Stimulated activated CD4-positive, alpha-beta T cell treated with anti-CD3 and anti-CD28 coated beads, Interleukin-12 subunit alpha, Interleukin-12 subunit beta, amount 100 ng/mL, for 48 hours (primary cell): Measurements from ENCODE around the gene TLCD3B.
"Not testable (repeated sequence)": the region's sequence is repeated elsewhere in the genome, so short reads cannot be mapped to it uniquely, and the experiment has no call there.

Experiments
- DNase-seq, 3 donors: peaks; one replicate each; pipeline ENCODE4 v3.0.0-alpha.2; 2020; ENCODE audit warnings: low read depth in 2 of 3, low spot score in 1 of 3

TLCD3B gene

DNA sequence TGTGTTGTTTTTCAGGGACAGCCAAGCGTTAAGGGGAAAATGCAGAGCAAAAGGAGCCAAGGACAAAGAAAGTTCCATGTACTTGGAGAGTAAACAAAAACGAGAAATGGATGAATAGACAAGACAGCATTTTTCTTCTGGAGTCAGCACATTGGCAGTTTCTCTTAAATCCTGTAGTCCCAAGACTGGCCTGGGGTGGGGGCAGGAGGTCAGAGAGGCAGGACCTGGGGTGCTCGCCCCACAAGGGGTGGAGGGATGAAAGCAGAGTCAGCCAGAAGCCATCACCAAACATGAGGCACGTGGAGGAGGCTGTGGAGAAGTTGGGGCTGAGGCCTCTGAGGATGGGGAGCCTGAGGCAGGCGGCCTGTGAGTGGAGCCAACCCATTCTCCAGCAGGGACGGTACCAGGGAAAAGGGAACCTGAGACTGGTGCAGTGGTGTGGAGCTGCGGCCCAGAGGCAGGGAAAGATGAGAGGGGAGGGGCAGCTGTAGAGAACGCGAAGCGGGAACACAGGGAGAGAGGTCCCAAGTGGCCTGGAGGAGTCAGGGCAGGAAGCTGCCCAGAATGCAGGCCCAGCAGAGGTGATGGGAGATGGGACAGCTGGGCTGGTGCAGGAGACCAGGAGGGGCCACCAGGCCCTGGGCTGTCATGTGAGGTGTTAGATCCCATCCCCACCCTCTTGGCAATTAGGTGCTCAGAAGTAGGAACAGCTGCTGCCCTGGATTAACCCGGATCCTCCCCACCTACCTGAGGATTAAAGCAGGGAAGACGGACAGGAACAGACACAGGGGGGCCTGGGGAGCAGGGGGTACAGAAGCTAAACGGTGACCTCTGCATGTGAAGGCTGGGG is 3.3 kb downstream of the TLCD3B start:
- DNase-seq: no peak

DNA sequence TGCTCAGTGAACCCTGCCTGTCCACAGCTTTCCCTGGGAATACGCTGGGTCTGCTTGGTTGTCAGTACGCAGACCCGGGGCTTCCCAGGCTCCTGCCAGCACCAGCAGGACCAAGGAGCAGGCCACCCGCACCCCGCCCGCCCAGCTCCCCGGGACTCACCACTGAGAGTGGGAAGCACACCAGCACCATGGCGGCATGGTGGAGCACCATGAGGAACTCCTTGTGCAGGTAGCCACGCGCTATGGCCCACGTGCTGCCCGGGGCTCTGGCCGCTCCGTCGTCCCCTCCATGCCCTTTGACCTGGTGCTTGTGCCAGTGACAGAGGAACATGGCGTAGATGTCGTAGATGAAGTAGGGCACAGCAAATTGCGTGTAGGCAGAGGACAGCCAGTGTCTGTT is 4.6 kb downstream of the TLCD3B start:
- DNase-seq: no peak

DNA sequence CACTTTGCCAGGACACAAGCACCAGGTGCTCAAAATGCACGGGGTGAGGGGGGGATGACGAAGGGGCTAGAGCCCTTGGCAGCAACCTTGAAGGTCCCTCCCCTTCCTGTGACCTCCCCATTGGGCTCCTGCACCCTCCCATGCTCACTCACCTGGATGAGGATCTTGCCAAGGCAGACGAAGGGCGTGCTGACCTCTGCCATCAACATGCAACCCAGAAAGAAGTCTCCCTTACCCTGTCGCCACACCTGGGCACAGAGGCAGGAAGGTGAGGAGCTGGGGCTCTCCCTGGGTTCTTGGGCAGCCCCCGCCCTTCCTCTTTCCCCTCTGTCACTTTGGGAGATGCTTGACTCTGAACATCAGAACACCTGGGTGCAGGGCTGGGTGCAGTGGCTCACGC is 5.5 kb downstream of the TLCD3B start:
- DNase-seq: no peak

DNA sequence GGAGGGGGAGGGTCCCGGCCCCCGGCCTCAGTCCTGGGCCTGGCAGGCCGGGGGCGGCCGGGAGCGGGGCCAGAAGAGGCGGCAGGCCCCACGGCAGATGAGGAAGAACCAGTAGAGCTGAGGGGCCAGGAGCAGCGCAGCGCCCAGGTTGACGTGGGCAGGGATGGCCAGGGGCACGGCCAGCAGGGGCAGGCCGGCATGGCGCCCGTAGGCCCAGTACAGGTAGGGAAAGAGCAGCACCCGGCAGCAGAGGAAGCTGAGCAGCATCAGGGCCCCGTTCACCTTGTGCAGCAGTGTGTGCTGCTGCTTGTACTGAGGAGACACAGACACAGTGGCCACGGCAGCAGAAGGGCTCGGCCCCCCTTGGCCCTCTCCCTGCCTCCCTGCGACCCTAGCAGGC is 5.9 kb downstream of the TLCD3B start:
- no peak for DNase-seq

- DNase-seq: no peak
Measured at GRCh38 chr16:30024451-30024850, 6.6 kb downstream of the TLCD3B start.

DNA sequence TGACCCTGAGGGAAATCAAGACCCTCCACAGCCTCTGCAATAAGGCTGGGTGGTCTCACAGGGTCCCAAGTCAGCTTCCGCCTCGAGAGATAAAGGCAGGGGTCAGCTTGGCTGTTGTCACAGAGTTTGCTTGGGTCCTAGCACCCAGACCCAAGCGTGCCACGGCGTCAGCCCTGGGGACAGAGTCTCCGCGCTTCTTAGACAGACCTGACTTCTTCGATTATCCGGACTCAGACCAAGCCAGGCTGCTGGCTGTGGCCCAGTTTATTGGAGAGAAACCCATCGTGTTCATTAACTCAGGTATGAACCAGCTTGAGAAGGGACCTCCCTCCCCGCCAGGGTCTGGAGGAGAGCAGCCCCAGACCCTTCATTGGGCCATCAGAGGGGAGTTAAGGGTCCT is 7.5 kb downstream of the TLCD3B start:
- DNase-seq: no peak

- DNase-seq: no peak
Measured at GRCh38 chr16:30022887-30023286, 8.2 kb downstream of the TLCD3B start, which contains the start of gene C16orf92. TSS of gene C16orf92 (plus strand) at chr16:30023198. CDS start at chr16:30023341, 143 bp downstream.

- no peak for DNase-seq
Measured at GRCh38 chr16:30018731-30019158, 12.3 kb downstream of the TLCD3B start.

DNA sequence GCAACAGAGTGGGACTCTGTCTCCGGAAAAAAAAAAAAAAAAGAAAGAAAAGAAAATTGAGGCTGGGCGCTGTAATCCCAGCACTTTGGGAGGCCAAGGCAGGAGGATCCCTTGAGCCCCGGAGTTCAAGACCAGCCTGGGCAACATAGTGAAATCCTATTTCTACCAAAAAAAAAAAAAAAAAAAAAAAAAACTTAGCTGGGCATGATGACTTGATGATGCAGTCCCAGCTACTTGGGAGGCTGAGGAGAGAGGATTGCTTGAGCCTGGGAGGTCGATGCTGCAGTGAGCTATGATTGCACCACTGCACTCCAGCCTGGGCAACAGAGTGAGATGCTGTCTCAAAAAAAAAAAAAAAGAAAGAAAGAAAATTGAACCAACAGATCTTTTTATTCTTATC is 13.1 kb downstream of the TLCD3B start:
- DNase-seq: not testable (repeated sequence)

DNA sequence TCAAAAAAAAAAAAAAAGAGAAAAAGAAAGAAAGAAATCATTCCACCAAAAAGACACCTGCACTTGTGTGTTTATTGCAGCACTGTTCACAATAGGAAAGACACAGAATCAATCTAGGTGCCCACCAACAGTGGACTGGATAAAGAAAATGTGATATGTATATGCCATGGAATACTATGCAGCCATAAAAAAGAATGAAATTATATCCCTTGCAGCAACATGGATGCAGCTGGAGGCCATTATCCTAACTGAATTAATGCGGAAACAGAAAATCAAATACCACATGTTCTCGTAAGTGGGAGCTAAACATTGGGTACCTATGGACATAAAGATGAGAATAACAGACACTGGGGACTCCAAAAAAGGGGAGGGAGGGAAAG is 13.8 kb downstream of the TLCD3B start:
- no peak for DNase-seq

GRCh38 chr16:30016555-30017276 is 14.4 kb downstream of the TLCD3B start:
- no peak for DNase-seq

- not testable (repeated sequence) for DNase-seq
Measured at GRCh38 chr16:30015450-30015849, 15.6 kb downstream of the TLCD3B start.

DNA sequence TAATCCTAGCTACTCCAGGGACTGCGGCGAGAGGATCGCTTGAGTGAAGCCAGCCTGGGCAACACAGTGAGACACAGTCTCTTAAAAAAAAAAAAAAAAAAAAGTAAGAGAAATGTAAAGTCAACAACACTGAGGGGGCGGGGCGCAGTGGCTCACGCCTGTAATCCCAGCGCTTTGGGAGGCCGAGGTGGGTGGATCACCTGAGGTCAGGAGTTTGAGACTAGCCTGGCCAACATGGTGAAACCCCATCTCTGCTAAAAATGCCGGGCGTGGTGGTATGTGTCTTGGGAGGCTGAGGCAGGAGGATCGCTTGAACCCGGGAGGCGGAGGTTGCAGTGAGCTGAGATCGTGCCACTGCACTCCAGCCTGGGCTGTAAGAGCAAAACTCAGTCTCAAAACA is 18.5 kb downstream of the TLCD3B start:
- not testable (repeated sequence) for DNase-seq

GRCh38 chr16:30011714-30012504 is 19.2 kb downstream of the TLCD3B start:
- no peak for DNase-seq

GRCh38 chr16:30010844-30011713 is 20.0 kb downstream of the TLCD3B start, which contains the start of gene DOC2A:
TSS of gene DOC2A (minus strand) at chr16:30011027. CDS start at chr16:30010222, 805 bp downstream.
- peak in 1 of 3 donors; percentile 37 for DNase-seq

GRCh38 chr16:30009990-30010843 is 20.9 kb downstream of the TLCD3B start:
- no peak for DNase-seq

- no peak for DNase-seq
Measured at GRCh38 chr16:30009085-30009862, 21.8 kb downstream of the TLCD3B start.

- no peak for DNase-seq
Measured at GRCh38 chr16:30007378-30007895, 23.6 kb downstream of the TLCD3B start.
